Measurements from ENCODE around the gene UPK1B.

DNA sequence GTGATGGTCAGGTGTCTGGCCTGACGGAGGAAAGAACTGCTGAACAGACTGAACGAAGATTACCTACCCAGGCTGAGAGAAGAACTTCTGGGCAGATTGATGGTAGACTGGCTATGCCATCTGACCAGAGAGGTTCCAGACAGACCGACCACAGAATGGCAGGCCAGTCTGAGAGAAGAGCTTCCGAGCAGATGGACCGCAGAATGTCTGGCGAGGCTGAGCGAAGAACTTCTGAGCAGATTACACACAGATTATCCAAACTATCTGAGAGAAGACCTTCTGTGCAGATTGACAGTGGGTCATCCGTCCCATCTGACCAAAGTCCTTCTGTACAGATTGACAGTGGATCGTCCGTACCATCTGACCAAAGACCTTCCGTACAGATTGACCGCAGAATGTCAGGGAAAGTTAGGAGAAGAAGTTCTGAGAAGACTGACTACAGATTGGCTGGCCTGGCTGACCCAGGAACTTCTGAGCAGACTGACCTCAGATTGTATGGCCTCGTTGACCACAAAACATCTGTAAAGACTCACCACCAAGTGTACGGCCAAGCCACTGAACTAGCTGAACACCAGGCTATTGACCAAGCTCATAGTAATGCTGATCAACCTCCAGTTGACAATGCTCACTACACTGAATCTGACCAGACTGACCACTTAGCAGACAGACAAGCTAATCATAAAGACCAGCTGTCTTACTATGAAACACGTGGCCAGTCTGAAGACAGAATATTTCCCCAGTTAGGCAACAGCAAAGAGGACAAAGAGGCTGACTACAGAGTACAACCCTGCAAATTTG is 26.6 kb upstream of the UPK1B start:
- TF ChIP-seq, protein P1, sequence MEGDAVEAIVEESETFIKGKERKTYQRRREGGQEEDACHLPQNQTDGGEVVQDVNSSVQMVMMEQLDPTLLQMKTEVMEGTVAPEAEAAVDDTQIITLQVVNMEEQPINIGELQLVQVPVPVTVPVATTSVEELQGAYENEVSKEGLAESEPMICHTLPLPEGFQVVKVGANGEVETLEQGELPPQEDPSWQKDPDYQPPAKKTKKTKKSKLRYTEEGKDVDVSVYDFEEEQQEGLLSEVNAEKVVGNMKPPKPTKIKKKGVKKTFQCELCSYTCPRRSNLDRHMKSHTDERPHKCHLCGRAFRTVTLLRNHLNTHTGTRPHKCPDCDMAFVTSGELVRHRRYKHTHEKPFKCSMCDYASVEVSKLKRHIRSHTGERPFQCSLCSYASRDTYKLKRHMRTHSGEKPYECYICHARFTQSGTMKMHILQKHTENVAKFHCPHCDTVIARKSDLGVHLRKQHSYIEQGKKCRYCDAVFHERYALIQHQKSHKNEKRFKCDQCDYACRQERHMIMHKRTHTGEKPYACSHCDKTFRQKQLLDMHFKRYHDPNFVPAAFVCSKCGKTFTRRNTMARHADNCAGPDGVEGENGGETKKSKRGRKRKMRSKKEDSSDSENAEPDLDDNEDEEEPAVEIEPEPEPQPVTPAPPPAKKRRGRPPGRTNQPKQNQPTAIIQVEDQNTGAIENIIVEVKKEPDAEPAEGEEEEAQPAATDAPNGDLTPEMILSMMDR (IDR thresholded peaks at IDR 0.05), result no peak
- TF ChIP-seq CHD2 (IDR thresholded peaks at IDR 0.05; ENCODE audit: low read length, partially characterized antibody) (no peak), POLR2A (IDR thresholded peaks at IDR 0.05; ENCODE audit: low read length) (no peak), NR3C1 (IDR thresholded peaks at IDR 0.05) (no peak), HOXA7 (CRISPR knock-in tag; IDR thresholded peaks at IDR 0.05) (no peak), JUN (IDR thresholded peaks at IDR 0.05) (no peak), BHLHE40 (IDR thresholded peaks at IDR 0.05; ENCODE audit: low read depth, low read length) (no peak), ZC3H11A (IDR thresholded peaks at IDR 0.05) (no peak), JUNB (IDR thresholded peaks at IDR 0.05) (no peak), POLR2AphosphoS2 (conservative IDR thresholded peaks at IDR 0.05; ENCODE audit: low read length) (no peak)
- TF ChIP-seq, protein P2, sequence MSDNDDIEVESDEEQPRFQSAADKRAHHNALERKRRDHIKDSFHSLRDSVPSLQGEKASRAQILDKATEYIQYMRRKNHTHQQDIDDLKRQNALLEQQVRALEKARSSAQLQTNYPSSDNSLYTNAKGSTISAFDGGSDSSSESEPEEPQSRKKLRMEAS (IDR thresholded peaks at IDR 0.05), result no peak
